Fibroblast of lung (primary cell): ENCODE results near the gene COCH. TPM values are rescaled to one million over a fixed set of nuclear protein-coding genes. Genes with fewer than 3 reads are reported as not detected.
A peak's percentile ranks its signal among the peaks of the same experiment; 100 is the strongest.

Experiments used
- DNase-seq, 2 donors: peaks; one replicate each; pipeline versions ENCODE4 v3.0.0 to v3.0.0-alpha.2; 2010; ENCODE audit warnings: low read depth in 2 of 2
- H2AFZ ChIP-seq: 2 replicates; pipeline ENCODE4 v1.5.1; 2012; ENCODE audit warnings: low read length, control low read depth, inconsistent platforms
- H3K27ac ChIP-seq: 2 replicates; pipeline ENCODE4 v1.5.1; 2011; ENCODE audit warnings: low read length, control low read depth; ENCODE audit not compliant: insufficient read depth
- H3K27me3 ChIP-seq: 2 replicates; pipeline ENCODE4 v1.5.1; 2011; ENCODE audit warnings: mild to moderate bottlenecking, low read length; ENCODE audit not compliant: control insufficient read depth, insufficient read depth
- H3K36me3 ChIP-seq: 2 replicates; pipeline ENCODE4 v1.5.1; 2011; ENCODE audit warnings: low read length; ENCODE audit not compliant: control insufficient read depth, insufficient read depth
- H3K4me1 ChIP-seq: 2 replicates; pipeline ENCODE4 v1.5.1; 2011; ENCODE audit warnings: low read length; ENCODE audit not compliant: control insufficient read depth, insufficient read depth; ENCODE audit errors: extremely low read depth
- H3K4me2 ChIP-seq: 2 replicates; pipeline ENCODE4 v1.5.1; 2011; ENCODE audit warnings: low read length, control low read depth; ENCODE audit not compliant: insufficient read depth; ENCODE audit errors: extremely low read depth
- H3K4me3 ChIP-seq, 4 experiments: fragments of 200-600 bp in 1 of 4; sonication (generic) in 1 of 4; replicated peaks in 1 of 4; 2 replicates each; pipeline ENCODE4 v1.5.1; 2011 to 2016; ENCODE audit warnings: low read length in 4 of 4, low read depth in 3 of 4, mild to moderate bottlenecking in 3 of 4, control low read depth in 2 of 4, inconsistent platforms in 1 of 4, mixed read lengths in 1 of 4; ENCODE audit not compliant: insufficient read depth in 1 of 4; ENCODE audit errors: control extremely low read depth in 1 of 4
- H3K79me2 ChIP-seq: 2 replicates; pipeline ENCODE4 v1.5.1; 2012; ENCODE audit warnings: mild to moderate bottlenecking, low read length, inconsistent platforms; ENCODE audit not compliant: control insufficient read depth, insufficient read depth
- H3K9ac ChIP-seq: 2 replicates; pipeline ENCODE4 v1.5.1; 2011; ENCODE audit warnings: mild to moderate bottlenecking, low read length, control low read depth; ENCODE audit not compliant: insufficient read depth
- H3K9me3 ChIP-seq: 2 replicates; pipeline ENCODE4 v1.5.1; 2012; ENCODE audit warnings: low read depth, low read length; ENCODE audit not compliant: control insufficient read depth, insufficient read depth
- H4K20me1 ChIP-seq: 2 replicates; pipeline ENCODE4 v1.5.1; 2011; ENCODE audit warnings: low read length; ENCODE audit not compliant: control insufficient read depth, insufficient read depth; ENCODE audit errors: extremely low read depth
- CTCF ChIP-seq, 2 donors: IDR thresholded peaks in 1 of 2; conservative IDR thresholded peaks in 1 of 2; 1 replicate in 1 of 2; 2 replicates in 1 of 2; pipeline ENCODE4 v1.5.1; 2011 to 2012; ENCODE audit warnings: low read length in 2 of 2, control low read depth in 1 of 2, inconsistent platforms in 1 of 2, low read depth in 1 of 2, mild to moderate bottlenecking in 1 of 2
- EZH2 ChIP-seq: IDR thresholded peaks from 2 replicates; pipeline ENCODE4 v1.5.1; 2012; ENCODE audit warnings: low read length, control low read depth, mild to moderate bottlenecking; ENCODE audit errors: missing control alignments
- polyA plus RNA-seq, 2 donors: library from polyadenylated mRNA; depleted of rRNA in 1 of 2; stranded (reverse) in 1 of 2; unstranded in 1 of 2; fragments of >200 nt; gene quantifications; 2 replicates each; pipeline ENCODE4 v1.2.1, GENCODE V29; 2011 to 2012; ENCODE audit warnings: missing spikeins in 1 of 2
- total RNA-seq: library from RNA; depleted of rRNA; stranded (reverse); fragments of >200 nt; gene quantifications from 2 replicates; pipeline ENCODE4 v1.2.1, GENCODE V29; 2014

COCH gene
- total and polyA plus RNA-seq, 2 donors (not counting 1 experiment from before 2014, with no cell fraction given): 0.33 to 0.72 TPM

- TF ChIP-seq EZH2 (no peak), CTCF (conservative IDR thresholded peaks at IDR 0.05 in 1 of 2, IDR thresholded peaks at IDR 0.05 in 1 of 2; ENCODE audit: low read depth in 1 of 2, low read length in 2 of 2) (no peak)
- Histone ChIP-seq H3K4me2 (no peak overlapping the region), H3K27ac (no peak overlapping the region), H2AFZ (no peak overlapping the region), H3K4me1 (no peaks in the 10 kb centered on the region), H3K27me3 (no peaks in the 10 kb centered on the region), H3K9me3 (no peaks in the 10 kb centered on the region), H3K36me3 (no peaks in the 10 kb centered on the region), H4K20me1 (no peaks in the 10 kb centered on the region), H3K4me3 (no peak overlapping the region), H3K79me2 (no peaks in the 10 kb centered on the region), H3K9ac (no peak overlapping the region)
- peak in 1 of 2 donors; percentile 7 for DNase-seq
Measured at GRCh38 chr14:30935445-30935844, 61.1 kb downstream of the COCH start.

- no peak overlapping the region for H3K4me3 ChIP-seq
- TF ChIP-seq EZH2: no peak
- no peak for TF ChIP-seq CTCF (conservative IDR thresholded peaks at IDR 0.05 in 1 of 2, IDR thresholded peaks at IDR 0.05 in 1 of 2; ENCODE audit: low read depth in 1 of 2, low read length in 2 of 2)
- no peak overlapping the region for H3K4me2 ChIP-seq
- DNase-seq: no peak
- no peaks in the 10 kb centered on the region for H3K36me3 ChIP-seq
- H2AFZ ChIP-seq: no peak overlapping the region
- no peaks in the 10 kb centered on the region for H3K4me1 ChIP-seq
- H3K9ac ChIP-seq: no peak overlapping the region
- no peak overlapping the region for H3K27ac ChIP-seq
- H3K27me3 ChIP-seq: no peaks in the 10 kb centered on the region
- H3K9me3 ChIP-seq: no peaks in the 10 kb centered on the region
- H4K20me1 ChIP-seq: no peaks in the 10 kb centered on the region
- H3K79me2 ChIP-seq: no peaks in the 10 kb centered on the region
Measured at GRCh38 chr14:30938617-30939016, 64.3 kb downstream of the COCH start.

Other genes starting within 250 kb of the COCH start
- gene AP4S1, start 151.1 kb downstream of the COCH start, total RNA-seq: 5.4 and 5.6 TPM in 2 replicates
- gene AP4S1, start 151.1 kb downstream of the COCH start, polyA plus RNA-seq: 6.4 and 7.1 TPM in 2 replicates
- 76.5 and 88.2 TPM in 2 replicates for gene STRN3, start 151.8 kb downstream of the COCH start, total RNA-seq
- gene STRN3, start 151.8 kb downstream of the COCH start, polyA plus RNA-seq: 33.2 and 42.0 TPM in 2 replicates